ENCODE results near the gene WDR82. TPM values are rescaled to one million over a fixed set of nuclear protein-coding genes. Genes with fewer than 3 reads are reported as not detected.
A peak's percentile ranks its signal among the peaks of the same experiment; 100 is the strongest.

WDR82 gene
- total RNA-seq, 1 experiment from 2014 or later: 44.5 TPM

- peaks cover 26% of the 10 kb centered on the region for H3K4me1 ChIP-seq (replicated peaks; ENCODE audit: insufficient read depth)
- no TSS peak for BruUV-seq (replicated peaks)
- TF ChIP-seq EZH2 (IDR thresholded peaks at IDR 0.05; ENCODE audit: low read depth) (no peak), CTCF (conservative IDR thresholded peaks at IDR 0.05) (no peak)
Measured at GRCh38 chr3:52315006-52315405, 36.6 kb upstream of the WDR82 start.

DNA sequence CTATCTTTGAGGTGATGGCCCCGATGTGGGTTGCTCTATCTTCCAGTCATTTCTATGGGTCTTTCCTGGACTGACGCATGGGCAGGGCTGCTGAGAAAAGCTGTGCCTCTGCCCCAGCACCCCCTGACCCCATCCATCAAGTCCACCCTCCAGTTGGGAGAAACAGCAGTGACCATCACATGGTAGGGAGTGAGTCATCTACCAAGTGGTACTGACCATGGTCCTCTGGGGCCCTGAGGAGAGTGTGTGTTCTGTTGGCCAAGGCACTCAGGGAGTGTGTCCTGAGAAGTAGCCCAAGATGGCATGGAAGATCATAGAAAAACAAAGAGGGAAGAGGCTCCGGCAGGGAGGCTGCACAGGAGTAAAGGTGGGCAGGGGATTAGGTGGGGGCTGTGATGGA, 36.0 kb upstream of the WDR82 start:
- Histone ChIP-seq H3K4me1 (replicated peaks; ENCODE audit: insufficient read depth) (peaks cover 26% of the 10 kb centered on the region), H4K20me1 (ENCODE audit: insufficient read depth) (no peaks in the 10 kb centered on the region), H3K4me2 (no peak overlapping the region), H3K27me3 (ENCODE audit: insufficient read depth, low read depth) (no peaks in the 10 kb centered on the region), H3F3A (ENCODE audit: insufficient read depth, low read depth) (no peaks in the 10 kb centered on the region), H3K79me2 (ENCODE audit: low read depth) (no peaks in the 10 kb centered on the region), H3K36me3 (ENCODE audit: low read depth) (no peaks in the 10 kb centered on the region), H2AFZ (no peak overlapping the region), H3K27ac (no peak overlapping the region), H3K9me2 (ENCODE audit: insufficient read depth) (no peaks in the 10 kb centered on the region), H3K9me3 (ENCODE audit: insufficient read depth, low read depth) (no peaks in the 10 kb centered on the region), H3K4me3 (no peak overlapping the region)
- TF ChIP-seq EZH2 (IDR thresholded peaks at IDR 0.05; ENCODE audit: low read depth) (no peak), CTCF (conservative IDR thresholded peaks at IDR 0.05) (no peak)
- POLR2A ChIA-PET (ENCODE audit: unreplicated experiment): no interaction called here
- no peak for DNase-seq
- CTCF ChIA-PET: no interaction called here
- no TSS peak for BruUV-seq (replicated peaks)
- intact Hi-C loops (cut with micrococcal nuclease; ENCODE audit: unreplicated experiment): no loop called here

More at GRCh38 chr3:52315006-52315405, 36.6 kb upstream of the WDR82 start:
- H3K79me2 ChIP-seq (ENCODE audit: low read depth): no peaks in the 10 kb centered on the region
- no peak overlapping the region for H3K4me3 ChIP-seq
- no peaks in the 10 kb centered on the region for H3K9me3 ChIP-seq (ENCODE audit: insufficient read depth, low read depth)
- no peaks in the 10 kb centered on the region for H3F3A ChIP-seq (ENCODE audit: insufficient read depth, low read depth)
- no peaks in the 10 kb centered on the region for H3K36me3 ChIP-seq (ENCODE audit: low read depth)
- H3K9me2 ChIP-seq (ENCODE audit: insufficient read depth): no peaks in the 10 kb centered on the region
- no peaks in the 10 kb centered on the region for H4K20me1 ChIP-seq (ENCODE audit: insufficient read depth)
- intact Hi-C loops (cut with micrococcal nuclease; ENCODE audit: unreplicated experiment): no loop called here
- ChIA-PET CTCF (no interaction called here), POLR2A (ENCODE audit: unreplicated experiment) (no interaction called here)
- H3K27ac ChIP-seq: no peak overlapping the region
- DNase-seq: no peak
- no peaks in the 10 kb centered on the region for H3K27me3 ChIP-seq (ENCODE audit: insufficient read depth, low read depth)
- H2AFZ ChIP-seq: no peak overlapping the region
- no peak overlapping the region for H3K4me2 ChIP-seq

- Histone ChIP-seq H3K9me3 (ENCODE audit: insufficient read depth, low read depth) (no peaks in the 10 kb centered on the region), H3K36me3 (ENCODE audit: low read depth) (no peaks in the 10 kb centered on the region), H3K79me2 (ENCODE audit: low read depth) (no peaks in the 10 kb centered on the region), H3K4me3 (no peak overlapping the region), H3K9me2 (ENCODE audit: insufficient read depth) (no peaks in the 10 kb centered on the region), H3K4me2 (peak overlapping the region; percentile 33), H3F3A (ENCODE audit: insufficient read depth, low read depth) (no peaks in the 10 kb centered on the region), H4K20me1 (ENCODE audit: insufficient read depth) (no peaks in the 10 kb centered on the region), H2AFZ (no peak overlapping the region), H3K27me3 (ENCODE audit: insufficient read depth, low read depth) (no peaks in the 10 kb centered on the region), H3K4me1 (replicated peaks; ENCODE audit: insufficient read depth) (peaks cover 26% of the 10 kb centered on the region), H3K27ac (peak overlapping the region; percentile 67)
- CTCF ChIA-PET: no interaction called here
- intact Hi-C loops (cut with micrococcal nuclease; ENCODE audit: unreplicated experiment): no loop called here
- BruUV-seq (replicated peaks): no TSS peak
- TF ChIP-seq EZH2 (IDR thresholded peaks at IDR 0.05; ENCODE audit: low read depth): no peak
- no peak for TF ChIP-seq CTCF (conservative IDR thresholded peaks at IDR 0.05)
- DNase-seq: peak; percentile 42 to 68
- POLR2A ChIA-PET (ENCODE audit: unreplicated experiment): no interaction called here
Measured at GRCh38 chr3:52313774-52314188, 35.3 kb upstream of the WDR82 start.
